H1 (cell line): ENCODE measurements around the gene SMTN. TPM values are rescaled to one million over a fixed set of nuclear protein-coding genes. Genes with fewer than 3 reads are reported as not detected.

Source experiments
- CTCF ChIA-PET: fragments of 300-600 bp; sonication (Branson Sonifier 250); formaldehyde crosslinking; loops from one replicate; lab custom pipeline; 2021; ENCODE audit not compliant: partially characterized antibody; lab: Charles Lee
- POLR2A ChIA-PET: fragments of 300-600 bp; sonication (Branson Sonifier 250); formaldehyde crosslinking; loops from one replicate; lab custom pipeline; 2021; ENCODE audit warnings: inconsistent platforms; ENCODE audit not compliant: partially characterized antibody; lab: Charles Lee
- DNase-seq, 2 experiments: peaks; one replicate each; pipeline versions ENCODE4 v3.0.0 to v3.0.0-alpha.2; 2010 to 2022; ENCODE audit warnings: low spot score in 2 of 2, low read depth in 1 of 2, mixed read lengths in 1 of 2
- FAIRE-seq: peaks from 2 replicates; lab custom pipeline; 2011; peaks lifted over from hg19 to GRCh38; lab: Jason Lieb, UNC
- H2AFZ ChIP-seq: 2 replicates; pipeline ENCODE4 v1.8.1; 2012; ENCODE audit warnings: low read length, inconsistent platforms
- H2AK5ac ChIP-seq: 2 replicates; pipeline ENCODE4 v1.6.1; 2013; ENCODE audit warnings: low read depth, low read length
- H2BK120ac ChIP-seq: replicated peaks from 2 replicates; pipeline ENCODE3; 2013; ENCODE audit warnings: low read depth, low read length, inconsistent platforms
- H2BK12ac ChIP-seq: 2 replicates; pipeline ENCODE4 v1.6.1; 2013; ENCODE audit warnings: low read depth, low read length
- H2BK15ac ChIP-seq: 2 replicates; pipeline ENCODE4 v1.6.1; 2013; ENCODE audit warnings: low read length
- H2BK20ac ChIP-seq: 2 replicates; pipeline ENCODE4 v1.6.1; 2013; ENCODE audit warnings: low read length
- H2BK5ac ChIP-seq: 2 replicates; pipeline ENCODE4 v1.6.1; 2013; ENCODE audit warnings: low read depth, low read length
- H3K14ac ChIP-seq: 2 replicates; pipeline ENCODE4 v1.6.1; 2013; ENCODE audit warnings: inconsistent platforms; ENCODE audit not compliant: insufficient read length
- H3K18ac ChIP-seq: 2 replicates; pipeline ENCODE4 v1.6.1; 2013; ENCODE audit warnings: low read length; ENCODE audit errors: extremely low read depth
- H3K23ac ChIP-seq: 2 replicates; pipeline ENCODE4 v1.6.1; 2013; ENCODE audit warnings: inconsistent platforms; ENCODE audit not compliant: insufficient read length
- H3K23me2 ChIP-seq: 2 replicates; pipeline ENCODE4 v1.6.1; 2013; ENCODE audit warnings: low read depth, low read length
- H3K27ac ChIP-seq: 2 replicates; pipeline ENCODE4 v1.6.1; 2011; ENCODE audit warnings: low read depth, low read length, inconsistent platforms
- H3K27me3 ChIP-seq, 4 experiments: replicated peaks in 1 of 4; 1 replicate in 1 of 4; 2 replicates in 3 of 4; pipeline versions ENCODE4 v1.6.1 to v1.8.1; 2011 to 2013; ENCODE audit warnings: low read length in 3 of 4, mild to moderate bottlenecking in 3 of 4, inconsistent platforms in 2 of 4, mixed read lengths in 2 of 4, moderate library complexity in 1 of 4; ENCODE audit not compliant: control insufficient read depth in 3 of 4, insufficient read depth in 3 of 4; ENCODE audit errors: extremely low read depth in 1 of 4
- H3K36me3 ChIP-seq, 4 experiments: 2 replicates each; pipeline versions ENCODE4 v1.6.1 to v1.8.1; 2011 to 2013; ENCODE audit warnings: mild to moderate bottlenecking in 4 of 4, low read length in 3 of 4, moderate library complexity in 2 of 4, control low read depth in 1 of 4, inconsistent platforms in 1 of 4; ENCODE audit not compliant: insufficient read depth in 4 of 4, control insufficient read depth in 2 of 4
- H3K4ac ChIP-seq: replicated peaks from 2 replicates; pipeline ENCODE3; 2013; ENCODE audit warnings: low read length, low read depth, mixed read lengths, inconsistent platforms; ENCODE audit not compliant: insufficient read length
- H3K4me1 ChIP-seq, 4 experiments: replicated peaks in 1 of 4; 1 replicate in 1 of 4; 2 replicates in 3 of 4; pipeline versions ENCODE4 v1.6.1 to v1.8.1; 2011 to 2013; ENCODE audit warnings: low read length in 3 of 4, inconsistent platforms in 2 of 4, mixed read lengths in 1 of 4; ENCODE audit not compliant: insufficient read depth in 4 of 4, control insufficient read depth in 3 of 4
- H3K4me2 ChIP-seq, 2 experiments: 2 replicates each; pipeline versions ENCODE4 v1.6.1 to v1.8.1; 2011 to 2013; ENCODE audit warnings: low read depth in 2 of 2, low read length in 2 of 2, control low read depth in 1 of 2, inconsistent platforms in 1 of 2, mild to moderate bottlenecking in 1 of 2; ENCODE audit not compliant: insufficient read depth in 1 of 2
- H3K4me3 ChIP-seq, 4 experiments: fragments of 200-600, 300-600 bp in 1 of 4; sonication (generic), shearing (Covaris generic), sonication (Bioruptor Twin) in 1 of 4; 2 replicates each; pipeline versions ENCODE4 v1.5.1 to v1.8.1; 2011 to 2016; ENCODE audit warnings: low read length in 4 of 4, low read depth in 3 of 4, control low read depth in 2 of 4, inconsistent platforms in 2 of 4, mild to moderate bottlenecking in 2 of 4, mixed read lengths in 1 of 4, moderate library complexity in 1 of 4; ENCODE audit not compliant: insufficient read depth in 2 of 4; ENCODE audit errors: extremely low read depth in 1 of 4
- H3K56ac ChIP-seq: replicated peaks from 2 replicates; pipeline ENCODE3; 2013; ENCODE audit warnings: low read depth, mild to moderate bottlenecking, mixed read lengths, low read length, inconsistent platforms; ENCODE audit not compliant: insufficient read length
- H3K79me1 ChIP-seq: 2 replicates; pipeline ENCODE4 v1.6.1; 2013; ENCODE audit warnings: low read depth, low read length, control low read depth
- H3K79me2 ChIP-seq, 2 experiments: 2 replicates each; pipeline versions ENCODE4 v1.6.1 to v1.8.1; 2012 to 2013; ENCODE audit warnings: low read length in 2 of 2, mild to moderate bottlenecking in 2 of 2, inconsistent platforms in 1 of 2; ENCODE audit not compliant: insufficient read depth in 2 of 2, control insufficient read depth in 1 of 2
- H3K9ac ChIP-seq, 4 experiments: replicated peaks in 1 of 4; 1 replicate in 1 of 4; 2 replicates in 3 of 4; pipeline versions ENCODE4 v1.6.1 to v1.8.1; 2011 to 2013; ENCODE audit warnings: low read depth in 3 of 4, low read length in 3 of 4, control low read depth in 2 of 4, mild to moderate bottlenecking in 2 of 4, moderate library complexity in 2 of 4, inconsistent platforms in 1 of 4; ENCODE audit errors: extremely low read depth in 1 of 4
- H3K9me3 ChIP-seq, 2 experiments: 2 replicates each; pipeline versions ENCODE4 v1.6.1 to v1.8.1; 2012 to 2013; ENCODE audit warnings: mild to moderate bottlenecking in 2 of 2, moderate library complexity in 2 of 2, control low read depth in 1 of 2, inconsistent platforms in 1 of 2, low read depth in 1 of 2, low read length in 1 of 2, mixed read lengths in 1 of 2; ENCODE audit not compliant: insufficient read depth in 2 of 2
- H4K20me1 ChIP-seq, 2 experiments: replicated peaks in 1 of 2; 2 replicates each; pipeline versions ENCODE3 to v1.8.1; 2011 to 2013; ENCODE audit warnings: inconsistent platforms in 2 of 2, low read length in 2 of 2, mild to moderate bottlenecking in 1 of 2; ENCODE audit not compliant: insufficient read depth in 2 of 2, control insufficient read depth in 1 of 2
- H4K5ac ChIP-seq: 2 replicates; pipeline ENCODE4 v1.6.1; 2013; ENCODE audit warnings: low read length, low read depth, mixed read lengths, inconsistent platforms; ENCODE audit not compliant: insufficient read length
- H4K8ac ChIP-seq: 2 replicates; pipeline ENCODE4 v1.8.0; 2013; ENCODE audit warnings: mild to moderate bottlenecking, moderate library complexity, low read length, inconsistent platforms; ENCODE audit not compliant: insufficient read depth; ENCODE audit errors: extremely low read depth
- H4K91ac ChIP-seq: replicated peaks from 2 replicates; pipeline ENCODE3; 2013; ENCODE audit warnings: low read length, mixed read lengths, inconsistent platforms; ENCODE audit not compliant: insufficient read length
- CBX8 ChIP-seq: fragments of 300-800, 300-1000 bp; sonication (generic); IDR thresholded peaks from 2 replicates; pipeline ENCODE4 v1.7.1; 2016; ENCODE audit warnings: low read depth, low read length, borderline replicate concordance
- HDAC2 ChIP-seq, 2 experiments: fragments of 300-600 bp in 1 of 2; sonication (generic) in 1 of 2; IDR thresholded peaks; 2 replicates each; pipeline ENCODE4 v1.6.1; 2011 to 2012; ENCODE audit warnings: low read depth in 2 of 2, low read length in 2 of 2, mild to moderate bottlenecking in 2 of 2, moderate library complexity in 2 of 2, borderline replicate concordance in 1 of 2, inconsistent platforms in 1 of 2
- MAFK ChIP-seq: IDR thresholded peaks from 2 replicates; pipeline ENCODE4 v1.6.1; 2012; ENCODE audit warnings: low read depth, mild to moderate bottlenecking, improper control_type of control experiment, low read length
- RAD21 ChIP-seq, 2 experiments: IDR thresholded peaks in 1 of 2; conservative IDR thresholded peaks in 1 of 2; 2 replicates each; pipeline ENCODE4 v1.6.1; 2011; ENCODE audit warnings: low read depth in 2 of 2, low read length in 2 of 2, improper control_type of control experiment in 1 of 2, inconsistent platforms in 1 of 2, mild to moderate bottlenecking in 1 of 2, moderate library complexity in 1 of 2
- SRF ChIP-seq: IDR thresholded peaks from 2 replicates; pipeline ENCODE4 v1.6.1; 2011; ENCODE audit warnings: mild to moderate bottlenecking, low read depth, low read length, moderate library complexity
- WGBS, 2 experiments: shearing (Covaris generic) in 1 of 2; methylation state at CpG; one replicate each; pipeline versions ENCODE4 v1.1.6 to v1.1.7; 2013 to 2015; ENCODE audit warnings: low lambda C conversion rate in 2 of 2, mixed read lengths in 2 of 2, inconsistent platforms in 1 of 2, low coverage in 1 of 2, missing lambda C conversion rate in 1 of 2; ENCODE audit not compliant: insufficient replicate concordance in 2 of 2, insufficient coverage in 1 of 2, insufficient read length in 1 of 2; ENCODE audit errors: extremely low coverage in 1 of 2, missing lambda C conversion rate in 1 of 2; 5-methylcytosine and 5-hydroxymethylcytosine counted together
- polyA plus RNA-seq, 7 experiments: library from polyadenylated mRNA; depleted of rRNA in 3 of 7; stranded (reverse) in 5 of 7; unstranded in 2 of 7; fragments of >200 nt in 5 of 7; fragments of 200-250 nt in 2 of 7; gene quantifications; 1 replicate in 5 of 7; 2 replicates in 1 of 7; 4 replicates in 1 of 7; pipeline versions ENCODE4 v1.2.1 to v1.2.3, GENCODE V29; 2011 to 2013; ENCODE audit warnings: missing spikeins in 2 of 7, mixed read lengths in 2 of 7
- total RNA-seq: library from RNA; stranded (reverse); fragmentation: NEBNext Ultra II Directional; extraction: Animal tissue kit (Norgen Biotek cat#: 25700); gene quantifications from 2 replicates; pipeline ENCODE4 v1.2.1, GENCODE V29; 2021

SMTN gene
- total and polyA plus RNA-seq, 2 of the 8 experiments (the other 6 are each of a cell fraction or from before 2014, with no cell fraction given), result 12.3 to 20.8 TPM

DNA sequence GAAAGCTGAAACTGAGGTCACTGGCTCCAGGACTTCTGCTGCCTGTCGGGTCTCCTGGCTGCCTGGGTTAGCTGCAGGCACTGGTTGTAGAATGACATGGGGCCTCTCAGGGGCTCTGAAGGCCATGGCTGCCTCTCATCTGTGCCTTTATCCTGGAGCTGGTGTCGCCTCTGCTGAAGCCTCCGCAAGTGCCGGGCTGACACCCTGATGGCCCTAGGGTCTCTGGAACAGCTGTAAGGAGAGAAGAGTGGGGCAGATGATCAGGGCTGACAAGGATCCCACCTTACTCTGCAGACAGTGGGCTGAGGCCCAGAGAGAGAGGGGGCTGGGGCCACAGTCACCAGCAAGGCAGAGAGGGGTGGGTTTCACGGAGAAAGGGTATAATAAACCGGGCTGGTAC, 54.6 kb downstream of the SMTN start:
- Histone ChIP-seq H4K20me1 (peaks cover 4 to 23% of the 10 kb centered on the region in 2 experiments), H4K91ac (no peak overlapping the region), H2BK20ac (no peak overlapping the region), H3K4me2 (no peak overlapping the region), H3K23ac (no peak overlapping the region), H2BK5ac (no peak overlapping the region), H4K5ac (no peak overlapping the region), H2AFZ (no peak overlapping the region), H3K79me1 (peaks cover 15% of the 10 kb centered on the region; the same call in 1 of the 2 replicates), H2BK15ac (no peak overlapping the region), H3K23me2 (peaks cover 12% of the 10 kb centered on the region), H3K56ac (no peak overlapping the region), H3K4me1 (peaks cover 7 to 20% (median 11%) of the 10 kb centered on the region in 4 experiments), H3K4ac (no peak overlapping the region), H3K18ac (no peak overlapping the region), H4K8ac (no peak overlapping the region), H3K27me3 (no peaks in the 10 kb centered on the region), H3K36me3 (peaks cover 10 to 29% (median 18%) of the 10 kb centered on the region in 4 experiments; a peak in 7 of 8 replicates), H3K27ac (no peak overlapping the region), H3K9ac (no peak overlapping the region), H3K14ac (no peak overlapping the region), H3K9me3 (no peaks in the 10 kb centered on the region), H2BK12ac (no peak overlapping the region), H3K4me3 (no peak overlapping the region), H2AK5ac (no peak overlapping the region), H2BK120ac (no peak overlapping the region), H3K79me2 (peaks cover 0 to 20% of the 10 kb centered on the region in 2 experiments; a peak in 3 of 4 replicates)
- ChIA-PET CTCF (interaction anchor here (0.6 to 2.5 kb wide), 7 partner anchors 8 to 617 kb away, joined by 3 to 16 read pairs (median 4); partner anchors contain the start of genes INPP5J and SELENOM), POLR2A (interaction anchor here (0.8 to 2.7 kb wide), 3 partner anchors 11 to 28 kb away, joined by 4 to 9 read pairs (median 8); partner anchors contain the start of genes INPP5J and SELENOM)
- WGBS, 2 experiments, result 88% methylated on average over 6 of the region's 6 CpGs; no CpG with 5 or more reads in 1 of the 2 experiments
- FAIRE-seq, result no peak
- no peak for DNase-seq
- TF ChIP-seq CBX8 (no peak), HDAC2 (IDR thresholded peaks at IDR 0.05; ENCODE audit: borderline replicate concordance in 1 of 2, low read depth in 2 of 2, low read length in 2 of 2) (no peak), SRF (no peak), RAD21 (IDR thresholded peaks at IDR 0.05 in 1 of 2, conservative IDR thresholded peaks at IDR 0.05 in 1 of 2; ENCODE audit: low read depth in 2 of 2, low read length in 2 of 2) (no peak), MAFK (no peak)
